OCI-LY1 (cell line): ENCODE data around the gene MAP7.

Experiments
- CTCF ChIP-seq: fragments of 200-600 bp; sonication (generic), shearing (Covaris generic); IDR thresholded peaks from 2 replicates; pipeline ENCODE4 v1.5.1; 2017; ENCODE audit warnings: mild to moderate bottlenecking, antibody characterized with exemption, low read length, moderate library complexity, mixed read lengths
- EZH2 ChIP-seq: fragments of 200-600 bp; sonication (generic), shearing (Covaris generic); IDR thresholded peaks from 2 replicates; pipeline ENCODE4 v1.8.0; 2017; ENCODE audit warnings: borderline replicate concordance, mixed run types, mild to moderate bottlenecking, antibody characterized with exemption, low read length, moderate library complexity, mixed read lengths

- TF ChIP-seq CTCF, result no peak
- TF ChIP-seq EZH2, result no peak
These were observed 125.3 kb downstream of the MAP7 start for GRCh38 chr6:136424901-136425300.
